Stimulated activated CD4-positive, alpha-beta T cell treated with anti-CD3 and anti-CD28 coated beads, Interleukin-4, amount 100 ng/mL, for 24 hours (primary cell): Measurements from ENCODE around the gene CLDN5.

Experiments used
- DNase-seq: peaks from one replicate; pipeline ENCODE4 v3.0.0-alpha.2; 2020

The CLDN5 gene

DNA sequence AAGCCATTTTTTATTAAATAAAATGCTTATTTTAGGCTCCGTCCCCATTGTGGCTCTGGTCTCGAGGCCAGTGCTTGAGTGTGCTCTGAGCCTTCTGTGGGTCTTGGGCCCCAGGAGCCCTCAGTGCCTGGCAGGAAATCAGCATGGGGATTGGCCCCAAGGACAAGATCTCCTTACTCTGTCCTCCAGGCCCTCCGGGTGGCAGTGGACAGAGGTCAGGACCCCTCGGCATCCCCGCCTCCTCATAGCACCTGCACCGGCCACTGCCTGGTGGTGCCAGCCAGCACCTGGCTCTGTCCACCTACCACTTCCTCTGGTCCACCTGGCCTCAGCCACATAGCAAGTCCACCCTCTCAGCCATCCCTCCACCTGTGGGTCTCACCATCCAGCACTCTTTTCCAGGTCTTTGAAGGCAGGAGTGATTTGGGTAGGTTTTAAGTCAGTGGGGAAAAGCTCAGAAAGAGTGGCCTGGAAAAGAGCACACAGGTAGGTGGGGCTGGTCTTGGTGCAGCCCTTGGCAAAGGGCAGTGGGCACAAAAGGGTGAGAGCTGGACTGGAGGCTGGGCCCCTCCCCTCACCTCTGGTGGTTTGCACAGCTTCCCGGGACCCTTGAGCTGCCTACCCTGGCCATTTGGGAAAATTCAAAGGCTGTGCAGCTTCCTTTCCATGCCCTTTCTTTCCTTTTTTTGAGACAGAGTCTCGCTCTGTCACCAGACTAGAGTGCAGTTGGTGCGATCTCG lies 3.5 kb downstream of the CLDN5 start:
- no peak for DNase-seq

DNA sequence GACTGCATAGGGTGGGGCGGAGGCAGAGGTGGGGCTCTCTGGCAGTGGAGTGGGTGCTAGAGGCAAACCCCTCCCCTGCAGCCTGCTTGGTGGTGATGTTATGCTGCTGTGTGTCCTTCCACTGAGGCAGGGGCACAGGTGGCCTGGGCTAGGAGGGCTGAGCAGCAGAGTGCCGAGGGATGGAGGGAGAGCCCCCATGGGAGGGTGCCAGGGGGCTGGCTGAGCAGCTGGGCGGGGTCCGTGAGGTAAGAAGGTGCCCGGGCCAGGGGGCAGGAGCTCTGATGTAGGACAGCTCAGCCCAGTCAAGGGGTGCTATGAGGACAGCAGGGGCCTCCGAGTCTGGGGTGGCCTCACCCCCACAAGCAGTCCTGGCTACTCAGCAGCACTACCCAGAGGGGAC lies 4.2 kb downstream of the CLDN5 start:
- DNase-seq = no peak

DNA sequence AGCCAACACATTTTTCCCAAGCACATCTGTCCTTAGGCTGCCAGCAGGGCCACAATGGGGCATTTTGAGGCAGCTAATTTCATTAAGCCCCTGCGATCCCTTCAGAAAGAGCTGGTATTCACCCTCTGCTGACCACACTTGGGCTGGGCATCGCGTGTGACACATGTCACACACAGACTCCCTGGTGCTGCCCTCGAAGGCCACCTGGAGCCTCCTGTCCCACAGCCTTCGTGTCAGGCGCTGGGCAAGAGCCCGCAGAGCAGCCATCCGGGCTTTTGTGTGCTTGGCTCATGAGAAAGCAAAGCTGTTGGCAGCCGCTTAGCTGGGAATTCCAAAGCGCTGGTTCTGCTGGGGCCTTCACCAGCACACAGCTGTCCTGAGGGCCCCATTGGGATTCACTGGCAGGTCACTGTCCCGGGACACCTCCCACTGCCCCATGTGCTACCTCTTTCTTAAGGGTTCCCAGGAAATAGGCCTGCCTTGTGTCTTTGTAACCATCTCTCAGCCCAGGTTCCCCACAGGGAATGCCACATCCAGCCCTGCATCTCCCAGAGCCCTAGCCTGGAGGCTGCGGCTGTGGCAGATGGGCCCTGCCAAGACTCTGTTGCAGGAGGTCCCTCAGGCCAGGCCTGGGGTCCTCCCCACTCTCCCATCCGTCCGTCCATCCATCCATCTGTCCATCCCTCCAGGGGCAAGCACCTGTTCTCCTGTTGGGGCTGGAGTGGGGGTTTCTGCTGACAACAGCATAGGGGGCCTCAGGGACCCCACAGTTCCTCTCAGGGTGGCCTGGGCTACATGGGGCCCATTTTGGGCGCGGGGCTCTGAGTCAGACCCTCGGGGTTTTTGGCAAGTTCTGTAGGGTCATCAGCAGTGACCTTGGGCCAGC lies 4.9 kb downstream of the CLDN5 start:
- DNase-seq = no peak

DNA sequence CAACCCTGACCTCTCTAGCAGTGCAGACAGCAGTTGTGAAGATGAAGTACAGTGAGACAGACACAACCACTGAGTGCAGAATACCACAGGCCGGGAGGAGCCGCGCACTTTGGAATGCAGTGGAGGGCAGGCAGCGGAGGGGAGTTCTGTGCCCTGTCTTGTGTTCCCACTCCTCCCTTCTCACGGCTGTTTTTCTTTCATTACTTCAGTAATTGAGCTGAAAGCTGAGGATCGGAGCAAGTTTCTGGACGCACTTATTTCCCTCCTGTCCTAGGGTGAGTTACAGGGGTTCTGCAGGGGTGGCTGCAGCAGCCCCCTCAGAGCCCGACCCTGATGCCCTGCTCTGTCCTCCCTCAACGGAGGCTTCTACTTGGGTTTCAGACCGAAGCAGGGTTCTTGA lies 5.6 kb downstream of the CLDN5 start:
- no peak for DNase-seq

DNA sequence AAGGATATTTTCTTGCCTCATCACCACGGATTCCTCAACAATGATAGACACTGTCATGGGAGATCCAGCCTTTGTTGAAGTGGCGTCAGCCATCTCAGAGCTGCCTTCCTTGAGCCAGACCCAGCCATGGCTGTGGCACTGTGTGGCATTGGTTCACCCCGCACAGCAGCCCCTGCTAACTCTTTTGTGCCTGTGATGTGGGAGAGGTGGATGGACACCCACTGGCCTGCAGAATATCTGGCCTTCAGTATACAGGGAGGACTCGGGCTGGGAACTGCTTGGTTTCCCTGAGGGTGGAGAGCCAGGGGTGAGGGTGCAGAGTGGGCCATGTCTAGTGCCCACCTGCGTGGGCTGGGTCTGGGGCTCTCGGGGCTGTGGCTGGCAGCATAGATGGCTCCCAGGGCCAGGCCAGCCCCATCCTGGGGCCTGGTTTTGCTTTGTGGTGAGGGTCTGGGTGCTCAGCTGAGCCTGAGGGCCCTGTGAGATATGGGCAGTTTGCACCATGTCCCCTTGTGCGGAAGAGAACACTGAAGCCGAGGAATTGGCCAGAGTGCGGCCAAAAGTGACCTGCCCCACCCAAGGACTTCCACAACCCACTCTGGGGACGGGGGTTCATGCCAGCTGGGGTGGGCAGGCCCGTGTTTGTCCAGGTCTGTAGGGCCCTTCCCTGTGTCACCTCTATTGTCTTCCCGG lies 6.1 kb downstream of the CLDN5 start:
- DNase-seq = no peak

DNA sequence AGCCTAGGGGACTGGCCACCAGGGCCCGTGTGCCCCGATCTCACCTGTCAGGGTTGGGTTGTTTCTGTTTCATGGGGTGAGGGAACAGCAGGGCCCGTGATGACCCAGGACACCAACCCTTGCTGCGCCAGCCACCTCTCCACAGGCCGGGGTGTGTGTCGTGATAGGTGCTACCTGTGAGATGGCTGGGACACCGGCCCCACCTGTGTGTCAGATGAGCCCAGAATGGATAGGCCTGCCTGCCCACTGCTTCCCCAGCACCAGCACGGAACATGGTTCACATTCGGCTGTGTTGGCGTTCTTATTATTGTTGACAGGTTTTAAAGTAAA lies 7.1 kb downstream of the CLDN5 start:
- DNase-seq = no peak

DNA sequence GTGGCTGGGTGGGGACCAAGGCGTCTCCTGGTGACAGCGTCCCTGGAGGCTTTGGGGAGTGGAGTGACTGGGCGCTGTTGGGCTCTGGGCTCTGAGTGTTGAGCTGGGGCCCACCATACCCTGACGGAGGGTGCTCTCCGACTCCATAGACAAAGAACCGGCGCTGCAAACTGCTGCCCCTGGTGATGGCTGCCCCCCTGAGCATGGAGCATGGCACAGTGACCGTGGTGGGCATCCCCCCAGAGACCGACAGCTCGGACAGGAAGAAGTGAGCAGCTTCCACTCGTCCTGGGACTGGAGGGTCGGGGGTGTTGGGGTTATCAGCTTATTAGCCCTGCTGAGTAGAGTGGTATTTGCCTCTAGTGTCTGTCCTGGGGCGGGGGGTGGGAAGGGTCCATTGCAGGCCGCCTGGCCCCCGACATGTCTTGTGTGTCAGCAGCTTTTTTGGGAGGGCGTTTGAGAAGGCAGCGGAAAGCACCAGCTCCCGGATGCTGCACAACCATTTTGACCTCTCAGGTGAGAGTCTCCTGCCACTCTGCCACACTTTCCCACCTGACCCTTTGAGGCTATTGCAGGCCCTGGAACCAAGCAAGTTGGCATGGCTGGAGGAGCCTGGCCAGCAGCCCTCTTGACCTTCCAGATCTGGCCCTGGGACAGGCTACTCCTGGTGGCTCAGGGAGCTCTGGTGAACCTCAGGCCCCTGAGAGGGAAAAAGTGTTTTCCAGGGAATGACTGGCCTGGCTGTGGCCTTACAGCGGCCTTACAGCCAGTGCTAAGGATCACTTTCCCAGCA lies 7.6 kb downstream of the CLDN5 start:
- DNase-seq = no peak

DNA sequence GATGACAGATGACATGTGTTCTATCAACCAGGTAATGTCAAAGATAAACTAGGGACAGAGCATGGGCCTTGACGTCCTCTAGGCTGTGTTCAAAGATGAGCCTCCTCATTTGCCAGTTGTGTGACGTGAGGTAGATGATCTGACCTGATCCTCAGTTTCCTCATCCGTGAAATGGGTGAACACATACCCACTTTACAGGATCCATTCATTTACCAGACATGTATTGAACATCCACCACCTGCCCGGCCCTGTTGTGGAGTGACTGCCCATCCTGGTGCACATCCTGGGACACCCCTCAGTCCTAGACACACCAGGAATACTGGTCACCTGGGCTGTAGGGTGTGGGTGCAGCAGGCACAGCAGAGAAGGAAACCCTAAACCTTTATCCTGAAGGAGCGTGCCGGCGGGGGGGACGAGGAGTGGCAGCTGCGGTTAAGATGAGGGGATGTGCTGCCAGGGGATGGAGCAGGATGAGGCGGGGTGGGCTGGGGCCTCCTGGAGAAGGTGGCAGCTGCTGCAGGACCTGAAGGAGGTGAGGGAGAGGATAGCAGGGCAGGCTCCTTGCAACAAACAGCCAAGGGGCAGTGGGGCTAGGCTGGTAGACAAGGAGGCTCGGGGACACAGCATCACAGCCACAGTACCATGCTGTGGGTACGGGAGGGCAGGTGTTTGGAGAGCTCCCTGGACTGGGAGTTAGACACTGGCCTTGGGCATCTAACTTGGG lies 8.4 kb downstream of the CLDN5 start:
- DNase-seq = no peak

DNA sequence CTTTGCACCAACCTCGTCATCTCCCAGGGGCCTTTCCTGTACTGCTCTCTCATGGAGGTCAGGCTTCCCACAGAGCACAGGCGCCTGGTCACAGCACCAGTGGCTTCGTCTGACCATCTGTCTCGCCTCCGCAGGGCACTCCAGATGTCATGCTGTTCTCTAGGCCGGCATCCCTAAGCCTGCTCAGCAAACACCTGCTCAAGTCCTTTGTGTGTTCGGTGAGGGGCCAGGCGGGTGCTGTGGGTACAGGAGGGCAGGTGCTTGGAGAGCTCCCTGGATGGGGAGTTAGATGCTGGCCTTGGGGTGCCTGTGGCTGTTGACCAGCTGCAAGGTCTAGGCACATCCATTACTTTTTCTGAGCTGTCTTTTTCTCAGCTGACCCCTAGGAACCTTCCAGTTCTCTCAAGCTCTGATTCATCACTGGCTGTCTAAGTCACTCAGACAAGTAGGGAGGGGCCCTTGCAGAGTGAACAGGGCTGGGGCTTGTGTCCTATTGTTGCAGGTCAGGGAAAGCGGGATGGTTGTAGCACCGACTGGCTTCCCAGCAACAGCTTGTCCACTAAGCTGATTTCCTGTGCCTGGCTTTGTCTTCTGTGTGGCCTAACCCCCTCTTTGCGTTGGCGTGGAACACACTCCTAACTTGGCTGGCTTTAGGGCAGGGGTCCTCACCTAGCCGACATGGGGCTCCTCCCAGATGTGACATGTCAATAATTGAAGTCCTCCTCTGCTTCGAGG lies 9.2 kb downstream of the CLDN5 start:
- DNase-seq = no peak

DNA sequence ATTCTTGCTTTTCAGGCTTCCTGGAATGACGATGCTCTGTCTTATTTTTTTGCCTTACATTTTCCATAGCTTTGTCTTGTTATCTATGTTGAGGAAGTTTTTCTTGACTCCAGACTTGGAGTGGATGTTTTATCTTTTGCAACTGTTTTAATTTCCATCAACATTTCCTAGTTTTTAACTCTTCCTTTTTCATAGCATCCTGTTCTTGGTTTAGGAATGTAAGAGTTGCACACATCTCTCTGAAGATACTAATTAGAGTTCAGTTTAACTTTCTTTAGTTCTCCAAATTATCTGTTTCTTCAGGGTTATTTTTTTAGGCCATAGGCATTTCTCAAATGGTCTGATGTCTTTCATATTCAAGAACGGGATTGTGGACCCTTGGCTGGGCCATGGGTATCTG lies 10.4 kb downstream of the CLDN5 start:
- no peak for DNase-seq

DNA sequence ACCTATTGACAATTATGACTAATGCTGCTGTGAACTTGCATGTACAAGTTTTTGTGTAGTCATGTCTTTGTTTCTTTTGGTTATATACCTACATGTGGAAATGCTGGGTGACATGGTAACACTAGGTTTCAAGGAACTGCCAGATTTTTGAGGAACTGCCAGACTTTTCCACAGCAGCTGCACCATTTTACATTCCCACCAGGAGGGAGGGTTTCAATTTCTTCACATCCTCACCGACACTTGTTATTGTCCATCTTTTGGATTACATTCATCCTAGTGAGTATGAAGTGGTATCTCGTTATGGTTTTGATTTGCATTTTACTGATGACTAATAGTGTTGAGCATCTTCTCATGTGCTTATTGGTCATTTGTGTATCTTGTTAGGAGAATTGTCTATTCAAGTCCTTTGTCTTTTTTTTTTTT lies 13.3 kb downstream of the CLDN5 start:
- no peak for DNase-seq

DNA sequence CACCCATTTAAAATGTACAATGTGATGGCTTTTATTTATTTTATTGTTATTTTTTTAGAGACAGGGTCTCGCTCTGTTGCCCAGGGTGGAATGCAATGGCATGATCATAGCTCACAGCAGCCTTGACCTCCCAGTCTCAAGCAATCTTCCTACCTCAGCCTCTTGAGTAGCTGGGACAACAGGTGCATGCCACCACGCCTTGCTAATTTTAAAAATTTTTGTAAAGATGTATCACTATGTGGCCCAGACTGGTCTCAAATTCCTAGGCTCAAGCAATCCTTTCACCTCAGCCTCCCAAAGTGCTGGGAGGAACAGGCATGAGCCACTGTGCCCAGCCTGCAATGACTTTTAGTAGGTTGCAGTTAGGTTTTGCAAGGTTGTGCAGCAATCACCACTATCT lies 14.3 kb downstream of the CLDN5 start:
- DNase-seq = no peak

DNA sequence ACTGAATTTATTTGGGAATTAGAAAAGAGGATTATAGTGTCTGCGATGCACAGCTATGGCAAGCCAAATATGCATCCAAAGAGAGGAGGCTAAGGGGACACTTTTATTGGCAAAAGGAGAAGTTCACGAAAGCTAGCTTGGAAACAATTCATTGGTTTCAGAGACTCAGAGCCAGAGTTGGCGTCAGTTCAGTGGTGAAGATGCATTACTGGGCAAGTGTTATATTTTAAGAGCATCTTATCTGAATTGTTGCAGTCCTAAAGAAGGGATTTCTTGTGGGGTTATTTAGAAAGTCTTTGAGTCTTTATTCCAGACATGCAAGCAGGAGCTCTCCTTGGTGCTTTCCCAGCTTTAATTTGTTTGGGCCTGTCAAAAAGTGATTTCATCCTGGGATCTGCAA lies 15.0 kb downstream of the CLDN5 start:
- no peak for DNase-seq

DNA sequence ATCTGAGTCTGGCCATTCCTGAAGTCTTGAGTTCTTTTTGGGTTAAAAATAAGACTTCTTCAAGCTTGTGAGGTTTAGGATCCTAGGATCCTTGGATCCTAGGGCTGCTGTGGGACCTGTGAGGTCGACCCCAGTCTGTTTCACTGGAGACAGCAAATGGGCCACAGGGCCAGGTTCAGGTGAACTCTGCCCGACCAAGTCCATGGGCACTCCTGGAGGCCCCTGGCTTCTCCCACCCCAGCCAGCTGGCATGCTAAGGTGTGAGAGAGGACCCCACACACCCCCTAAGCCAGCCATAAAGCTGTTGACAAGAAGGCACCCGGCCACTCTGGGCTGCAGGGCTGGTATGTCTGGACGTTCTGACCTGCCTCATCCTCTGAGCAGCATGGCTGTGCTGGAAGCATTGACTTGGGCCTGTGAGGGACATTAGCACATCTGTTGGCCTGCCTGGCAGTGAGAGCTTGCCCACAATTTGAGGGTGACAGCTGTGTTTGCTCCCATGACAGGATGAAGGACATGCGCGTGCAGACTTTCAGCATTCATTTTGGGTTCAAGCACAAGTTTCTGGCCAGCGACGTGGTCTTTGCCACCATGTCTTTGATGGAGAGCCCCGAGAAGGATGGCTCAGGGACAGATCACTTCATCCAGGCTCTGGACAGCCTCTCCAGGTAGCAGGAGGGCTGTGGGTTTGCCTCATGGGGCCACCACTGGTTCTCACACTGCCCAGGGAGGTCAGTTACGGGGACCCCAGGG lies 16.0 kb downstream of the CLDN5 start:
- no peak for DNase-seq

DNA sequence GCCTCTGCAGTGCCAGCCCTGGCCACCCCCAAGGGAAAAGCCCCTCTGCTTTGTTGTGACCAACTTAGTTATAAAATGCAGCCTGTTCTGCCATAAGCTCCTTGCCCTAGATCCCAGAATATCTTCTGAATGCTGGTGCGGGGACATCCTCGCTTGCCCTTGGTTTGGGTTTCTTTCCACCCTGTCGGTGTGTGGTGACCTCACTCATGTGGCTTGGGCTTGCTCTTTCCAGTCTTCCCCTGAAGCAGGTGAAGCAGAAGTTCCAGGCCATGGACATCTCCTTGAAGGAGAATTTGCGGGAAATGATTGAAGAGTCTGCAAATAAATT lies 16.7 kb downstream of the CLDN5 start:
- no peak for DNase-seq

DNA sequence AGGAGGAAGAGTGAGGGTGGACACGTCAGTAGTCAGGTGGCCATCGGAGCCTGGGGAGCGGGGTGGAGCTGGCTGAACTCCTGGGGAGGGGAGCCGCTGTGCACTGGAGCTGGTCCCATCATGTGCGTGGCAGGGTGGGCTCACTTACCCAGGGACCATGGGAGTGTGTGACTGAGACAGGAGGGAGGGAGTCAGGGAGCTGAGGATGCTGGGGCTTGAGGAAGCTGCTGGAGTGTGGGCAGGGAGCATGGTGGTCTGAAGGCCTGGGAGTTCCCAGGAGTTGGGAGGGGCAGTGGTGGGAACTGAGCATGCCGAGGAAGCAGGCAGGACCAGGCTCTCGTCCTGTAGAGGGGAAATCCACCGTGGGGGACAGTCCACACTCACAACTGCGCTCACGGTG lies 18.0 kb downstream of the CLDN5 start:
- no peak for DNase-seq

DNA sequence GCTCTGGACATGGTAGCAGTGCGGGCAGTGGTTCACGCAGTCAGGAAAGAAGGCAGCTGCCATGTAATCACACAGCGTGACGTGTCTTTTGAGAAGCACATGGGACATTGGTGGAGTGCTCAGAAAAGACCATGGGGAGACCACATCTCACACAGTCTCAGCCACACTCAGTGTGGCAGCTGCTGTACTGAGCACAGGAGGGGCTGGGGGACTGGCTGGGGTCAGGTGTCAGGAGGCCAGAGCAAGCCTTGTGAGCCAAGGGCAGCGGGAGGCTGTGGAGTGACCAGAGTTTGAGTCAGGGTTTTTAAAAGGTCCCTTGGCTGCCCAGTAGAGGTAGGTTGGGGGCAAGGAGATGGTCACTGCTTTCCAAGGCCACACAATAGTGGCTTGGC lies 18.5 kb downstream of the CLDN5 start:
- no peak for DNase-seq

DNA sequence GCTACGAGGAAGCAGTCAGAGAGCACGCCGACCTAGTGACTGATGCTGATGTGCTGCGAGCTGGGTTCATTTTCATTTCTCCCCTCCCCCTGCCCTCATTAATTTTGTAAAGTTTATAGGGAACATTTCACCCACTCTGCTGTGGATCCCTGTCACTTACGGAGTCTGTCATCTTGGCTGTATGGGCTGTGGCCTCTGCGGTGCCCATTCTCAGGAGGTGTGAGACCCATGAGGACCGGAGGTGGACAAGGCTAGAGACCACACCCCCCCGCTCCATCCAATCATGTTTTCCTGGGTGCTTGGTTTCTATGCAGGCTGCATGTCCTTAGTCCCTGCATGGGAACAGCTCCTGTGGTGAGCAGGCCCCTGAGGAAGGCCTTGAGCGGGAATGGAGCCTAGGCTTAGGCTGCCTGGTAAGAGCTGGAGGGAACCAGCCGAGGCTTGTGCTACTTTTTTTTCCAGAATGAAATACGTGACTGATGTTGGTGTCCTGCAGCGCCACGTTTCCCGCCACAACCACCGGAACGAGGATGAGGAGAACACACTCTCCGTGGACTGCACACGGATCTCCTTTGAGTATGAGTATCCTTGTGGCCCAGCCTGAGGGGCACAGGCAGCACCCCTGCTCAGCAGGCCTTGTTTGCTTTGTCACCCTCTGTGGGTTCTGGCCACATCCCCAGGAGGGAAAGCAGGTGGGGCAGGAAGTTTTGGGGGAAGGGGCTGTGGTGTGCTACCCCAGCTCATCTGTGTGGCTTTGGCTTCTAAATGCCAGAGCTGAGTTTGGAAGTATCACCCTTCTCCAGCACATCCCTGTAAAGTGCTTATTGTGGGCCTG lies 19.1 kb downstream of the CLDN5 start:
- no peak for DNase-seq

DNA sequence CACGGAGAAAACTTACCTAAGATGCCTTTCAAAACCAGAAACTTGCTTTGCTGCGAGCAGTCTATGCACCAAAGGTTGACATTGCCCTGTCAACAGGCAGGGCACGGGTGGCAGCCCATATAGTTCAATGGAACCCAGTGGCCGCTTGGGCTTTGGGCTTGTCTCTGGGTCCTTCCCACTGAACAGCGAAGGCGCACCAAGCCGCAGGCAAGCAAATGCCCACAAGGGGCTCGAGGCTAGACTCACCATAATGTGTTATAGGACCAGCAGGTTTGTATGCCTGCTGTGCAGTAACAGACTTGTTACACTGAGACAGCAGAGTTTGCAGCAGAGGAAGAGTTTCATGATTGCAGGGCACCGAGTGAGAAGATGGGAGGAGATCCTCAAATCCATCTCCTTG lies 20.3 kb downstream of the CLDN5 start:
- no peak for DNase-seq

DNA sequence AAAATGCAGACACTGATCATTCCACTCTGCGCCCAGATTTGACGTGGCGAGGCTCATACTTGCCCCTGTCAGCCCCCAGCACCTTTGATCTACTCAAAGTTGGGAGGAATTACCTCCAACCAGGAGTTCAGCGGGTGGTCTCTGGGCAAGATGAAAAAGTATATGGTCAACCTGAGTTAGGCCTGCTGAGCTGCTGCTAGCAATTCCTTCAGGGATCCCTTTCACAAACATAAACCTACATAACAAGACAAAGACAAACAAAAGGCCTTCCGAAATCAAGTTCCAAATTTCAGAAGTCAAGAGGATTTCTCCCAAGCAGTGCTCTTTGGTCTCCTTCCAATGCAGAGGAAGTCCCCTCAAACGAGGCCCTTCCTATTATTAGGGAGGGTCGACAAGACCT lies 20.8 kb downstream of the CLDN5 start:
- DNase-seq = no peak
